ENCODE data around the gene ACAA1.
"Not testable (repeated sequence)": the region's sequence is repeated elsewhere in the genome, so short reads cannot be mapped to it uniquely, and the experiment has no call there.

The ACAA1 gene

GRCh38 chr3:38136777-38137614, at the start of gene ACAA1:
ACAA1 (minus strand) TSS chr3:38137127; CDS start chr3:38137035, 92 bp downstream.
- DNase-seq: peak; percentile 93

DNA sequence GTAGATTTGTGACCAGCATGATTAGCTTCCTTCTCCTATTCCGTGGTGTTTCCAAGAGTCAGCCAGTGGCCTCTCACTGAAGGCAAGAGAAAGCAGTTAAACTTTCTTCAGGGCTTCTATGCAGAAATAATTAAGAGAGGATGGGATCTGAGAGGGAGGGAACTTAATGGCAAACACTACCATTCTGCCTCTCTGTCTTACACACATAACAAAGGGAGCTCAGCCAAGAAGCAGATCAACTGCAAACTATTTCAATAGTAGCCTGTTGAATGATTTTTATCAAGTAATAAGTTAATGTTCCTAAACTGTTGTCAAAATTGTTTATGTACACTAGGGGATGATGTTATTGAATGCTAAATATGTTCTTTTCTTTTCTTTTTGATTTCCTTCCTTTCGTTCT, 40.3 kb upstream of the ACAA1 start:
- no peak for DNase-seq

DNA sequence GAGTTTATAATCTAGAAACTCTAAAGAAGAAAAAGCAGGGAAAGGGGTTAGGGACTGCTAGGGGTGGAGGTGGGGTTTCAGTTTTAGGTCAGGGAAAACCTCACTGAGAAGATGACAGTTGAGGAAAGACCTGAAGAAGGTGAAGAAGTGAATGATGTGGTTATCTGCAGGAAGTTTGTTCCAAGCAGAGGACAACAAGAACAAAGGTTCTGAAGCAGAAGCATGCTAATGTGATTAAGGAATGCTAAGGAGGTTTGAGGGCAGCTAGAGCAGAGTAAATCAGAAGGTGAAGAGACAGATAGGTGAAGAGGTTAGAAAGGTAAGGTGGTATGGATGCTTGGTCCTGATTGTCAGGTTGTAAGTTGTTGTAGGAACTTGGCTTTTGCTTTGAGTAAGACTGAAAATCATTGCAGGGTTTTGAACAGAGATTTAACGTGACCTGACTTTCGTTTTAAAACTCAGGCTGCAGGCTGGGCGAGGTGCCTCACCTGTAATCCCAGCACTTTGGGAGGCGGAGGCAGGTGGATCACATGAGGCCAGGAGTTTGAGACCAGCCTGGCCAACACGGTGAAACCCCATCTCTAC, 37.0 kb upstream of the ACAA1 start:
- no peak for DNase-seq

DNA sequence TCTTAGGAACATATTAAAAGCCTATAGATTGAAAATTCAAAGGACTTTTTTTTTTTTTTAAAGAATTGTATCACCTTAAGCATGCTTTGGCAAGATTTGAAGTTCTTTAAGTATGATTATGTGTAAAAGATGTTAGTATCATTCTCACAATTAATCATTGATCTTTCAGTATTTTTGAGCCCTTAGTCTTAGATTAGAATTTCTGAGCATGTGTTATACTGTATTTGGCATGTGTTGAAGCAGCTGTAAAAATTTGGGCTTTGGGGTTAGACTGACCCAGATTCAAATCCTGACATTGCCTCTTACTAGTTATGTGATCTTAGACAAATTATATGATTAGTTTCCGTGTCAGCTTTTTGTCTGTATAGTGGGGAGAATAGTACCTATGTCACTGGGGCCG, 34.7 kb upstream of the ACAA1 start:
- no peak for DNase-seq

DNA sequence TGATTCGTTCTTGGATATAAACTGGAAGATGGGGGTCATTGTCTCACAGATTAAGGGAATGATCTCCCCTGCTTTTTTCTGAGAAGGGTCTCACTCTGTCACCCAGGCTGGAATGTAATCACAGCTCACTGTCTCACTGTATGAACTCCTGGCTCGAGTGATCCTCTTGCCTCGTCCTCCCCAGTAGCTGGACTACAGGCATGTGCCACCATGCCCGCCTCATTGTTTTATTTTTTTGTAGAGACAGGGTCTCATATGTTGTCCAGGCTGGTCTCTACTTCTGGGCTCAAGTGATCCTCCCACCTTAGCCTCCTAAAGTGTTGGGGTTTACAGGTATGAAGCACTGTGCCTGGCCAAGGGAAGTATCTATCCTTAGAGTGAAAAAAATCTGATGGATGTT, 33.8 kb upstream of the ACAA1 start:
- no peak for DNase-seq

DNA sequence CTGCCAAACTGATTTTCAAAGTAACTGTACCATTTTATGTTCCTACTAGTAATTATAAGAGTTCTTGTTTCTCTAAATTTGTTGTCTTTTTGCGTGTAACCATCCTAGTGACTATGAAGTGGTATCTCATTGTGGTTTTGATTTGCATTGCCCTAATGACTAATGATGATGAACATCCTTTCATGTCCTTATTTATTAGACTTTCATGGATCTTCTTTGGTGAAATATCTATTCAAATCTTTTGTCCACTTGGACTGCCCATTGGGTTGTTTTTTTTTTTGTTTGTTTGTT, 32.0 kb upstream of the ACAA1 start:
- DNase-seq: no peak

DNA sequence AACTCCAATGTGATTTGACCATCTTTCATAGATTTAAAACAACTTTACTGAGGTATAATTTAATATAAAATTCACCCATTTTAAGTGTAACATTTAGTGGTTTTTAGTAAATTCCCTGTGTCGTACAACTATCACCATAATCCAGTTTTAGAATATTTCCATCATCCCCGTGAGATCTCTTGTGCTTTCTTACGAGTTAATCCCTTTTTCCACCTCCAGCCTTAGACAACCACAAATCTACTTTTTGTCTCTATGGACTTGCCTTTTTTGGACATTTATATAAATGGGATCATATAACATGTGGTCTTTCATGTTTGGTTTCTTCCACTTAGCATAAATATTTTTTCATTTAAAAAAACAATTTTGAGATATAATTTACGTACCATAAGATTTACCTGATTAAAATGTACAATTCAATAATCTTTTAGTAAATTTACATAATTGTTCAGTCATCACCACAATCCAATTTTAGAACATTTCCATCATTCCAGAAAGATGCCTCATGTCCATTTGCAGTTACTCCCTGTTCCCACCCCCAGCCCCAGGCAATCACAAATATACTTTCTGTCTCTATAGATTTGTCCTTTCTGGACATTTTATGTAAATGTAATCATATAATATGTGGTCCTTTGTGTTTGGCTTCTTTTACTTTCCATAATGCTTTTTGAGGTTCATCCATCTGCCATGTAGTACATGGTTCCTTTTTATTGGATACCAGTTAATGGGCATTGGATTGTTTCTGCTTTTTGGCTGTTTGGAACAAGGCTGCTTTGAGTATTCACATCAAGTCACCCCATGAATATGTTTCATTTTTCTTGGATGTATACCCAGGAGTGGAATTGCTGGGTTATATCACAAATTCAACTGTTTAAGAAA, 31.5 kb upstream of the ACAA1 start:
- no peak for DNase-seq

DNA sequence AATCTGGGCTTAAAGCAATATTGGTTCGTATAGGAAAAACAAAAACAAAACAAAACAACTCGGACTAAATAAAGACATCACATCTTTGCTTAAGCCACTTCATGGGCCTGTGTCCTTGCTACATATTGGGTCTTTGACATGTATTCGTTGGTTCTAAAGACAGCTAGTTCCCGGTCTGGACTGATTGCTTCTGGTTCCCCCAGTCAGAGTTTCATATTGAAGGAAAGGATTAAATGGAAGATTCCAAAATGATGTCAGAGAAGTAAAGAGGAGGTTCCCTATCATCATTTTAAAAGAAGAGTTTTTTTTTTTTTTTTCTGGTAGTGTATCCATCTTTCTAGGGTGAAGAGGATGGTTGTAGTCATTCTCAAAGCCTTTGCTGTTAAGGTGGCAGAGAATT, 30.7 kb upstream of the ACAA1 start:
- DNase-seq: no peak

DNA sequence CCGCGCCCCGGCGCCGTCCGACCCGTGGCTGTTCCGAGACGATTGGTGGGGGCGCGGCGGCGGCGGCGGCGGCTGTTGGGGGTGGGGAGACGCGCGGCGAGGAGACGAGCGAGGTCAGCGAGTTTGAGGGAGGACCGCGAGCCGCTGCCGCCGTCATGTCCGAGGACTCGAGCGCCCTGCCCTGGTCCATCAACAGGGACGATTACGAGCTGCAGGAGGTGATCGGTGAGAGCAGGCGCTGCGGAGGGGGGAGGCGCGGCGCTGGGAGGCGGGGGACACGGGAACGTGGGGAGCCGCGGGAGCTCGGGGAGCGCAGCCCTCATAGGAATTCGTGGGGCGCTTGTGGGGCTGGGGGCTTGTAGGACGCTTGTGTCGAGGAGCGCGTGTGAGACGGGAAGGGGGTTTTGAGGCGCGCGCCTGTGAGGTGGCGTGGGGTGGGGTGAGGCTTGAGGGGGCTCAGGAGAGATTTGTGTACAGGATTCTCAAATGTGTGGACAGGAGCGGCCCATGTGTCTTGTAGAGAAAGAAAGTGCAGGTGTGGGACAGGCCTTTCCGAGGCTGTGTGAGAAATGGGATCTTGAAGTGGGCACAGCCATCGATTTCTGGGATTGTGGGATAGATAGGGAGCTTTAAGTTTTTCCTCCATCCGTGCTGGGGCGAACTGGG, 28.9 kb upstream of the ACAA1 start:
- DNase-seq: no peak

- DNase-seq: peak; percentile 94
These were observed 28.2 kb upstream of the ACAA1 start, which contains the start of gene OXSR1 for GRCh38 chr3:38164952-38165721. OXSR1 (plus strand) TSS chr3:38165537; CDS start chr3:38165877, 340 bp downstream.

- DNase-seq: no peak
These were observed 27.7 kb upstream of the ACAA1 start for GRCh38 chr3:38164643-38164951.

DNA sequence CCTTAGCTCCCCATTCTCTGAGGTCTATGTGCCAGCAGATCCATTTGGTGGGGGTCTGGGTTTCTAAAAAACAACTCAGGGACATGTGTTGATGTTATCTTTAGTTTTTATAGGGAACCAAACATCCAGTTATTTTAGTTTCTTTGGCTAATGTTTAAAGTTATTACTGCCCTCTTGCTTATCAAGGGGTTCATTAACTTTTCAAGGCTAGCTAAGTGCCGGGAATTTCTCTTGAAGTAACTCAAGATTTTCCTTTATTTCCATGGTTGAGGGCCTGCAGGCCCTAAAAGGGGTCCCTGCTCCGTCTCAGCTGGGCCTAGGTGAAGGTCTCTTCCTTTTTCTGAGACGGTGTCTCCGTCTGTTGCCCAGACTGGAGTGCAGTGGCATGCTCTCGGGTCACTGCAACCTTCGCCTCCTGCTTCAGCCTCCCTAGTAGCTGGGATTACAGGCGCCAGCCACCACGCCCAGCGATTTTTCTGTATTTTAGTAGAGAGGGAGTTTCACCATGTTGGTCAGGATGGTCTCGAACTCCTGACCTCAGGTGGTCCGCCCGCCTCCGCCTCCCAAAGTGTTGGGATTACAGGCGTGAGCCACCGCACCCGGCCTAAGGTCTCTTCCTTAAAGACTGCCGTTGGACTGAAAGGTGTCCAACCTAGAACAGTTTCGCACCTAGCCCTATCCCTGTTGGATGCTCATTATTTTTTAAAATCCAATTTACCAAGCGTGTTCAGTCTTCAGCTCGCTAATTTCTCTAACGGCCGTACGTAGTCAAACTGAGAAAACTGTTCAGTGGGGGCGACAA, 27.1 kb upstream of the ACAA1 start:
- no peak for DNase-seq

GRCh38 chr3:38163117-38163840, 26.4 kb upstream of the ACAA1 start:
- no peak for DNase-seq

DNA sequence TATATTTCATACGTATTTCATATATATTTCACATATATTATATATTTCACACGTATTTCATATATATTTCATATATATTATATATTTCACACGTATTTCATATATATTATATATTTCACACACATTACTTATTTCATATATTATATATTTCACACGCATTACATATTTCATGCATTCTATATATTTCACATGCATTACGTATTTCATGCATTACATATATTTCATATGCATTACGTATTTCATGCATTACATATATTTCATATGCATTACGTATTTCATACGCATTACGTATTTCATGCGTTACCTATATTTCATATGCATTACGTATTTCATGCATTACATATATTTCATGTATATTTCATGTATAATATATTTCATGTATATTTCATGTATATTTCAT, 23.8 kb upstream of the ACAA1 start:
- DNase-seq: not testable (repeated sequence)

DNA sequence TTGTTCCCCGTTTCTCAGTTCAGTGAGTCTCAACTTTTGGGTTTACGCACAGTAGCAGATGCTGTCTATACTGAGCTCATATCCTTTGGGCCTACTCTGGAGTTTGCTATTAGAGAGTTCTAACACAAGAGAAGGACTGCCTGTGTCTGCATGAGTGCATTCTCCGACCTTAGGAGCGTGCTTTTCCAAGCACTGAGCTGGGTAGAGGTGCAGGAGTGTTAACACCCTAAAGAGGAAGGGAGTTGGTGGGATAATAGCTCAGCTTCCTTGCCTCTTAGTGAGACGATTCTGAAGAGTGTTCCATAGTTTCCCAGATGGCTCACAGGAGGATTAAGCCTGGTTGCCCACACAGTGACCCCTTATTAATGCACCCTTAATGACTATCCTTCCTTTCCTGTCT, 21.5 kb upstream of the ACAA1 start:
- DNase-seq: no peak

- DNase-seq: peak; percentile 12
These were observed 20.7 kb upstream of the ACAA1 start for GRCh38 chr3:38157595-38157994.

DNA sequence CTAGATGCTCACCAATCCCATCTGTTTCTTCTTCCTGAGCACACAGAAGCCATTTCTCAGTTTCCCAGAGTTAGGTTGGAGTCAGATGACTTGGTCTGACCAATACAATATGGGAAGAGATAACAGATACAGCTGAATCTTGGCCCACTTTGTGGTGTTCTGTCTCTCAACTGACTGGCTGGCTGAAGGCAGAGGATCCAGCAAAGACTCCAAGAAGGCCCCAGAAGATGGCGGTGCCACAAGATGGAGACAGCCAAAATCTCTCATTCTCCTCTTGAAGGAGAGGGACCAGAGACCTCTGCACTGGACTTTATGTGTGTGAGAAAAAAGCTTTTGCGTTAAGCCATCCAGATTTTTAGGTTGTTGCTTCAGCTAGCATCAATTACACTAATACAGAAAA, 20.2 kb upstream of the ACAA1 start:
- no peak for DNase-seq

DNA sequence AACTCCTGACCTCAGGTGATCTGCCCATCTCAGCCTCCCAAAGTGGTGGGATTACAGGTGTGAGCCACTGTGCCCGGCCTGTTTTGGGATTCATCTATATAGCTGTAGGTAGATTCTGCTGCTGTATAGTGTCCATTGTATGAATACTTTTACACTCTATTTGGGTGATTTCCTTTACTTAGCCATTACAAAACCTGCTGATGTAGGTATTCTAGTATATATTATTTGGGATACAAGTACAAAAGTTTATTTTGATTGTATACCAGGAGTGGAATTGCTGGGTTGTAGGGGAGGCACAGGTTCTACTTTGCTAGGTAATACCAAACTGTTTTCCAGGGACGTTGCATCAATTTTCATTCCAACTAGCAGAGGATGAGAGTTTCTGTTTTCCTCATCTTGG, 18.9 kb upstream of the ACAA1 start:
- no peak for DNase-seq

GRCh38 chr3:38154625-38155255, 17.8 kb upstream of the ACAA1 start:
- DNase-seq: no peak

DNA sequence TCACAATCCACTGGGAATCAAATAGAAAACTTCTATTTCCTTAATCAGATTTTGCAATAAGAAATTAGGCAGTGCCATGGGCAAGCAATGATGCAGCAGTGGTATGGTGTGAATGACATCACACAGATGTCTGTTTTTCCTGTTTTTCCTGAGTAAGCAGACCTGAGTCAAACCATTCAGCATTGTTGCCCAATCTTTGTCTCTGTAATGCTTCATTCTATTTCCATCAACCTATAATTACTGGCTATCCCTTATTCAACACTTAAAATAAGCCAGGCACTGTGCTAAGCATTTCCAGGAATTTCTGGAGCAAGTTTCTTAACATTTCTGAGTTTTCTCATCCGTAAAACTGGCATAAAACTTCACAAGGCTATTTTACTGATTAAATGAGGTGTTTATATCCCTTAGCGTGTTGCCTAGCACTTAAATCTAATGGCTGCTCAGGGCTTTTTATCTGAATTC, 17.1 kb upstream of the ACAA1 start:
- no peak for DNase-seq
